ENCODE results near the gene CNOT9.
"Not testable (repeated sequence)": the region's sequence is repeated elsewhere in the genome, so short reads cannot be mapped to it uniquely, and the experiment has no call there.

The CNOT9 gene

DNA sequence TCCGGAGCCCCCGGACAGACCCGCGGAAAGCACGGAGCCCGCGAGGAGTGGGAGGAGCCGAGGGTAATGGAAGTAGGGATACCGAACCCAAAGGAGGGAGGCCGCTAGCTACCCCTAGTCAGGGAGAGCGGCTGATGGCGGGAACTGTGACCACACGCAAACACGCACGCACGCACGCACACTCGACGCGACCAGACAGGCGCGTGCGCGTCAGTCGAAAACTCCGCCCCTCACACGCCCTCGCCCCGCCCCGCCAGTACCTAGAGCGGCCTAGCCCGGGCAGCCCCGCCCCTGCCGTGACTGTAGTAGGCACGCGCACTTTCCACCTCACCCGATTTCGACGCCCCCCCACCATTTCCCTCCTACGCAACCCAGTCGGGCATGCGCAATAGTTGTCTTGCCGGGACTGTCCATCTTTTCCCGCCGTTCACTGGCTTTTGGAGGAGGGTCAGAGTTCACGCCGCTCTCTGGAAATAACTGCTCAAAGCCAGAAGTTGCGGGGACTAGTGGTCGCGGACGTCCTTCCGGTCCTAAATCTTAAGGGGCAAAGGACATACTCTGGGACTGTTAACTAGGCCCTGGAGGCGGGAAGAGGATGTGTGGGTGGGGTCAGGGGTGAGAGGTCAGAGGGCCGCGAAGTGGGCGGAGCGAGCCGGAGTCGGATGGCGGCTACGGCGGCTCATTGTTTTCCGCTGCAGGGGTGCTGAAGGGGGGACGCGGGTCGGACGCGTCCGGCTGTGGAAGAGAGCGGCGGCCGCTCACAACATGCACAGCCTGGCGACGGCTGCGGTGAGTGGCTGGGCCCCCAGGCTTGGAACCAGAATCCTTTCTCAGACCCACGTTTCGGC, at the start of gene CNOT9, which contains the start of gene USP37:
Gene CNOT9 (plus strand): TSS at position 650 of the 848 bp plus-strand sequence. CDS start 116 bp downstream, at position 766.
Gene USP37 (minus strand): TSS at position 162 of the 848 bp plus-strand sequence. CDS start 9,698 bp downstream, outside the sequence.
- peak; percentile 100 for DNase-seq

- DNase-seq: no peak
These were observed 49.8 kb upstream of the CNOT9 start for GRCh38 chr2:218518876-218519275.

DNA sequence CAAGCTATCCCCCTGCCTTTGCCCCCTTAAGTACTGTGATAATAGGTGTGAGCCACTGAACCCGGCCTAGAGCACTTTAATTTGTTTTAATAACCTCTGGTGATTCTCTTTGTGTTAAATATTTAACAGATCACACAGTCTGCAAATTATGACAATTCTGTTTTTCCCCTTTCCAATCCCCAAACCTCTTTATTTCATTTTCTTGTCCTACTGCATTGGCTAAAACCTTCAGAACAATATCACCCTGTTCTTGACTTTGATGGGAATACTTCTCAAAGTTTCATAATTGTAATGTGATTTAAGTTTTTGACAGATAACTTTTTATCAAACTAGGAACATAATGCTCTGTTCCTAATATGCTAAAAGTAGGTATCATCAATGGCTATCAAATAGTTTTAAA, 45.0 kb upstream of the CNOT9 start:
- DNase-seq: no peak

- not testable (repeated sequence) for DNase-seq
These were observed 40.2 kb upstream of the CNOT9 start for GRCh38 chr2:218528409-218528808.

GRCh38 chr2:218529990-218530389, 38.6 kb upstream of the CNOT9 start:
- no peak for DNase-seq

DNA sequence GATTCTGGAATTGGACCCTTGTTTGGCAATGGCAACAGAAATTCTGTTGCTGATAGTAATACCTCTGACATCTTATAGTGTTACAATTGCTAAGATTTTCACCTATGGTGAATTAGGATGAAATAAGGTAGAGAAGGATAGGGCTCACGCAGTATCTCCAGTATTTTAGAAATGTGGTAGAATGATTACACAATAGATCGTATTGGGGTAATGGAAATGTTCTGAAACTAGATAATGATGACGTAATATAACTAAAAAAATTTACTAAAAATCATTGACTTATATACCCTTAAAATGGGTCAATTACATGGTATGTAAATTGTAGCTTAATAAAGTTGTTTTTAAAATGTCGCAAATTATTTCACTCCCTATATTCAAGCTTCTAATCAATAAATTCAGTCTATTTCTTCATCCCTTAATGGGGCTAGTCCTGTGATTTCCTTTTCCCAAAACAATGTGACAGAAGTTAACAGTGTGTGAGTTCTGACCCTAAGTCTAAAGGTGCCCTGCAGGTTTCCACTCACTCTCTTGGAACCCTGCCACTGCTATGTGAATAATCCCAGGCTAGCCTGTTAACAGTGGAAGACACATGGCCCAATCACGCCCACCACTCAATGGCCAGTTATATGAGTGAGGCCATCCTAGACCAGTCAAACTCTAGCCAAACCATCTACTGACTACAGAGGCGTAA, 31.7 kb upstream of the CNOT9 start:
- DNase-seq: no peak

GRCh38 chr2:218540015-218540414, 28.6 kb upstream of the CNOT9 start:
- no peak for DNase-seq

- no peak for DNase-seq
These were observed 22.6 kb upstream of the CNOT9 start for GRCh38 chr2:218546012-218546411.

- no peak for DNase-seq
These were observed 21.1 kb upstream of the CNOT9 start for GRCh38 chr2:218547511-218547910.

DNA sequence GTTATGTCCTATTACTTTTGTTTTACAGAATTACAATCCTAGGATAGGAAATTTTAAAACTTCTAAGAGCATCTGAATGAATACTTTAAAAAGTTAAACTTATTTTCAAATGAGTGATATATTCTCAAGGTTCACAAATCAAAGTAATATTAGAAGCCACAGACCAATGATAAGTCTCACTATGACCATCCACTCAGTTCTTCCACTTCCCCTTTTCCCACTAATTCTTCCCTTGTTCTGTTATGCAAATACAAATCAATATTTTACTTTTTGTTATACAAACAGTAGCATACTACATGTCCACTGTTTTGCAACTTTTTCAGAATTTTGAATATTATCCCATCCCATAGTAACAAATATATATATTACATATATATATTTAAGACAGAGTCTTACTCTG, 20.7 kb upstream of the CNOT9 start:
- DNase-seq: peak; percentile 18

DNA sequence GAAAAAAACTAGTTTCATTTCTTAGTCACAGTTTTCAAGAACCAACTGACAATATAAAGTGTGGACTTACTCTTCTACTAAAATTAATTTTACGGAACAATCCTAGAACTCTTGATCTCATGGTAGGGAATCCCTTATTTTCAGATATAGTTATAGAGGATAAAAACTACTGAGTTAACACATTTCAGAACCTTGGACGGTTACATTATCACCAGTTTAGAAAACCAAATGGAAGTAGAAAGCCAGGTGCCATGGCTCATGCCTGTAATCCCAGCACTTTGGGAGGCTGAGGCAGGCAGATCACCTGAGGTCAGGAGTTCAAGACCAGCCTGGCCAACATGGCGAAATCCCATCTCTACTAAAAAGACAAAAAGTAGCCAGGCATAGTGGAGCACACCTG, 14.4 kb upstream of the CNOT9 start:
- DNase-seq: not testable (repeated sequence)

DNA sequence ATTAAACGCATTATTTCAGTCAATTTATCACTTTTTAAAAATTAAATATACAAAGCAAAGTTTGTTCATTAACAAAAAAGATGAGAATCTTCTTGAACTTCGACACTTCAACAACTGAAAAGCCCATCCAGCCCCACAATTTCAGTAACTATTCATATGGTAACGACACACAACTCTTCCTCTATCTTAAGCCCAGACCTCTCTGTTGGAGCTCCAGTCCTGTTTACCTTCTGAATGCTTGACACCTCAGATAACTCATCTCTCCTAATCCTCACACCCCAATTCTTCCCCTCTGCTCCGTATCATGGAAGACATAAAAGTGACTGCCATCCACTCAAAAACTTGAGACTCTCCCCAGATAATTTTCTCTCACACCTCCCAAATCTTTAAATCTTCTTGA, 13.1 kb upstream of the CNOT9 start:
- DNase-seq: no peak

DNA sequence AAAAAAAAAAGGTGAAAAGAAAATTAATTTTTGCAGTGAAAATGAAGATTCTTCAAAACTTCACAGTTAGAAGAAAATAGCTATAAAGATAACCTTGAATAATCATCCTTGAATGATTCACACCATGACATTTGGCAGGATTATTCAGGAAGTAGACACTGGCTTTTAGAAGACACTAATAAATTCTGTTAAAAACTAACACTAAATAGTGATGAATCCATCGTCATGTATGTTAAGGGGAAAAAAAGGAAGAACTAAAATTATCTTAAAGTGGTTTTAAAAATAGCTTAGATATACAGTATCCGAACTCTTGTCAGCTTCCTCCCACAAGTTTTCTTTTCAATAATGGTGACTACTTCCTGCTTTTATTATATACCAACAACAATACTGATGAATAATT, 10.7 kb upstream of the CNOT9 start:
- peak; percentile 58 for DNase-seq

DNA sequence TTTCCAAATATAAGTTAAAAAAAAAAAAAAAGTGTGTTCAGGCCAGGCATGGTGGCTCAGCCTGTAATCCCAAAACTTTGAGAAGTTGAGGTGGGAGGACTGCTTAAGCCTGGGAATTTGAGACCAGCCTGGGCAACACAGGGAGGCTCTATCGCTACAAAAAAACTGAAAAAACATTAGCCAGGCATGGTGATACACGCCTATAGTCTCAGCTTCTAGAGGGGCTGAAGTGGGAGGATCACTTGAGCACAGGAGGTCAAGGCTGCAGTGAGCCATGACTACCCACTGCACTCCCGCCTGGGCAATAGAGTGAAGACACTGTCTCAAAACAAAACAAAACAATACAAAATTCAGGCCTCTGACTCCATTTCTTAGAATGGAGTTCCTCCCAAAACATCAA, 9.7 kb upstream of the CNOT9 start:
- DNase-seq: no peak

GRCh38 chr2:218564056-218564455, 4.6 kb upstream of the CNOT9 start:
- no peak for DNase-seq

- DNase-seq: peak; percentile 14
These were observed 2.3 kb upstream of the CNOT9 start for GRCh38 chr2:218566296-218566695.

DNA sequence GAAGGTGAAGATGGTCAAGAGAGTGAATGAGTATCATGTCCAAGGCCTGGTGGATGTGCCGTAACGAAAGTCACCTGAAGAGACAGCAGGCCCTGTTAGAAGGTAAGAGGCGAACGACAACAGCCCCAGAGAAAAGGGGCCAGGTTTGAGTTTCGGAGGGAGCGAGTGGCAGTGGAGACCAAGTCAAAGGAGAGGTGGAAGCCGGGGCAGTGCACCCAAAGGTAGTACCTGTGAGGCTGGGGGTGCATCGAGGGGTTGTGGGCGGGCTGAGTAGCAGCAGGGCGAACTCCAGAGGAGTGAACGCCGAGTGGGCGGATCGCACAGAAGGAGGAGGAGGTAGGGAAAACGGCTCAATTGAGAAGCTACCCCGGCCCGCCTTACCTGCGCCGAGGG, 846 bp upstream of the CNOT9 start:
- DNase-seq: no peak

GRCh38 chr2:218569038-218569431, 396 bp downstream of the CNOT9 start:
- DNase-seq: peak; percentile 84

DNA sequence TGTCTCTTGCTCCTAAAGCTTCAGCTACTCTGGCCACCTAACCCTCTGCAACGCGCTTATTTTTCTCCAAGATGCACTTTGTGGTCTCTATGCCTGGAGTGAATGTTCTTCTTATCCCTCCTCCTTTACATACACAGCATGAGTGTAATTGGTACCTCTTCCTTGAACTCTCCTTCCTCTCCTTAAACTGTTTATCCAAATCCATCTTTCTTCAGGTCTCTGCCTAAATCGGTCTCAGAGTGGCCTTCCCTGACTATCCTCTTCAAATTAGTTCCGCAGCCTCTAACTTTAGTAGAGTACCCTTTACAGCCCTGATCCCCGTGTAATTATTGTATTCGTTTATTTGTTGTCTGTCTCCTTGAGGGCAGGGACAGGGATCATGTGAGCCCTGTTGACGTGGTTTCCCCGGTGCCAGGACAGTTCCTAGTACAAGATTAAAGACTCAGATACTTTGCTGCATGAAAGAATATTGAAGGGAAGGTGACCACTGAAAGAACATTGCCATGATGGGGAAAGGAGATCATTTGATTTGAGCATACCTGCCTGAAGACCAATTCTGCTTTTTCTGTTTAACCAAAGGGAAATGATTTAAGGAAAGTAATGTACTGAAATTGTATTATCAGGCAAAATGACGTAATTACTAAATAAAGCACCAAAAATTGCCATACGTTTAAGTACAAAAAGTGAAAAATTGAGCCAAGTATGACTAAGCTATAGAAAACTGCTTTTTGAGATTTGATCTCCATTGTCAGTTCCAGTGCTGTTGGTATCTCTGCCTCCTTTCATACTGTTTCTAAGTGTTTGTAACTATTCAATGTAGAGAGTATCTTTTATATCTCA, 1.2 kb downstream of the CNOT9 start:
- peak; percentile 50 for DNase-seq

DNA sequence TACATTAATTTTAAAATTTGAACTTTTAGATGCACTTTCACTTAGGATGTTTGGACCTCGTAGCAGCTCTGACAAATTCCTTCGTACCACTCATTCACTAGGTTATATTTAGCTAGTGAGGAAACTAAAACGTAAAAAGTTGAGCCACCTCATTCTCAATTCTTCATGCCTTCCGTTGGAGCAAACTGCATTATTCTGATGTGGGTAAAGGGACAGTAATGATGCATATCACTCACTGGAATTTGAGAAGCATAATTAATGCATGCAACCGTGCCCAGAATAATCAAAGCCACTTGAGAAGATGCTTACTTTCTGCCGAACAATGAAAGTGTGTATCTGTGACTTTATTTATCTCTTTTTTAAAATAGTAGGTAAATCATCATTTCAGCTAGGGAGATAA, 2.2 kb downstream of the CNOT9 start:
- DNase-seq: peak; percentile 13

DNA sequence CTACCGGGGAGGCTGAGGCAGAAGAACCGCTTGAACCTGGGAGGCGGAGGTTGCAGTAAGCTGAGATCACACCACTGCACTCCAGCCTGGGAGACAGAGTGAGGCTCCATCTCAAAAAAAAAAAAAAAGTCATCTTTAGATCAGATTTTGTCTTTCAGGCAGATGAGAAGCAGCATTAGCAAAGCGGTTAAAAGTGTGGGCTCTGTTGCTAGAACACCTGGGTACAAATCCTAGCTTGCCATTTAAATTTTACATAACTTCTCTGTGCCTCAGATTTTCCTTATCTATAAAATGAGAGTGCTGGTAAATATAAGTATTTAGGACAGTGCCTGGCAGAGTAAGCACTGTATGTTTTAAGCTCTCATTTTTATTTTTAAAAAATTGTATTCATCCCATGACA, 8.2 kb downstream of the CNOT9 start:
- no peak for DNase-seq

- DNase-seq: no peak
These were observed 9.0 kb downstream of the CNOT9 start for GRCh38 chr2:218577482-218578220.

Measured in suppressor macrophage treated with lipopolysaccharide for 4 hours (primary cell).